H1 (cell line): ENCODE data around the gene ZSCAN10. TPM values are rescaled to one million over a fixed set of nuclear protein-coding genes. Genes with fewer than 3 reads are reported as not detected.

Experiments
- BACH1 ChIP-seq: IDR thresholded peaks from 2 replicates; pipeline ENCODE4 v1.6.1; 2012; ENCODE audit warnings: low read length, improper control_type of control experiment
- EZH2 ChIP-seq: fragments of 200-600 bp; sonication (generic); IDR thresholded peaks from 2 replicates; pipeline ENCODE4 v1.7.1; 2012; ENCODE audit warnings: low read depth, mild to moderate bottlenecking, moderate library complexity, low read length, inconsistent platforms; ENCODE audit not compliant: severe bottlenecking
- HDAC2 ChIP-seq, 2 experiments: fragments of 300-600 bp in 1 of 2; sonication (generic) in 1 of 2; IDR thresholded peaks; 2 replicates each; pipeline ENCODE4 v1.6.1; 2011 to 2012; ENCODE audit warnings: low read depth in 2 of 2, low read length in 2 of 2, mild to moderate bottlenecking in 2 of 2, moderate library complexity in 2 of 2, borderline replicate concordance in 1 of 2, inconsistent platforms in 1 of 2
- MAFK ChIP-seq: IDR thresholded peaks from 2 replicates; pipeline ENCODE4 v1.6.1; 2012; ENCODE audit warnings: low read depth, mild to moderate bottlenecking, improper control_type of control experiment, low read length
- RAD21 ChIP-seq, 2 experiments: IDR thresholded peaks in 1 of 2; conservative IDR thresholded peaks in 1 of 2; 2 replicates each; pipeline ENCODE4 v1.6.1; 2011; ENCODE audit warnings: low read depth in 2 of 2, low read length in 2 of 2, improper control_type of control experiment in 1 of 2, inconsistent platforms in 1 of 2, mild to moderate bottlenecking in 1 of 2, moderate library complexity in 1 of 2
- SAP30 ChIP-seq: fragments of 300-600 bp; sonication (generic); IDR thresholded peaks from 2 replicates; pipeline ENCODE4 v1.7.1; 2012; ENCODE audit warnings: low read length, moderate library complexity, mild to moderate bottlenecking, inconsistent platforms; ENCODE audit not compliant: insufficient read depth, insufficient replicate concordance
- SP4 ChIP-seq: IDR thresholded peaks from 2 replicates; pipeline ENCODE4 v1.6.1; 2012; ENCODE audit warnings: low read length, inconsistent platforms
- TBP ChIP-seq: IDR thresholded peaks from 2 replicates; pipeline ENCODE4 v1.6.1; 2011; ENCODE audit warnings: low read depth, low read length, improper control_type of control experiment
- YY1 ChIP-seq: IDR thresholded peaks from 2 replicates; pipeline ENCODE4 v1.6.1; 2011; ENCODE audit warnings: low read depth, mild to moderate bottlenecking, low read length
- polyA plus RNA-seq, 7 experiments: library from polyadenylated mRNA; depleted of rRNA in 3 of 7; stranded (reverse) in 5 of 7; unstranded in 2 of 7; fragments of >200 nt in 5 of 7; fragments of 200-250 nt in 2 of 7; gene quantifications; 1 replicate in 5 of 7; 2 replicates in 1 of 7; 4 replicates in 1 of 7; pipeline versions ENCODE4 v1.2.1 to v1.2.3, GENCODE V29; 2011 to 2013; ENCODE audit warnings: missing spikeins in 2 of 7, mixed read lengths in 2 of 7
- total RNA-seq: library from RNA; stranded (reverse); fragmentation: NEBNext Ultra II Directional; extraction: Animal tissue kit (Norgen Biotek cat#: 25700); gene quantifications from 2 replicates; pipeline ENCODE4 v1.2.1, GENCODE V29; 2021

ZSCAN10 gene
- total and polyA plus RNA-seq, 2 of the 8 experiments (the other 6 are each of a cell fraction or from before 2014, with no cell fraction given): 209 to 314 TPM

- TF ChIP-seq SP4 (no peak), EZH2 (no peak), SAP30 (no peak), TBP (no peak), MAFK (no peak), BACH1 (no peak), YY1 (no peak), HDAC2 (IDR thresholded peaks at IDR 0.05; ENCODE audit: borderline replicate concordance in 1 of 2, low read depth in 2 of 2, low read length in 2 of 2) (no peak), RAD21 (IDR thresholded peaks at IDR 0.05 in 1 of 2, conservative IDR thresholded peaks at IDR 0.05 in 1 of 2; ENCODE audit: low read depth in 2 of 2, low read length in 2 of 2) (no peak)
Measured at GRCh38 chr16:3044708-3045107, 54.4 kb downstream of the ZSCAN10 start (continued).
